AG09309 (cell line): ENCODE measurements around the gene RGS13.

ENCODE experiments used
- DNase-seq: peaks from one replicate; pipeline ENCODE4 v3.0.0-alpha.2; 2010; ENCODE audit warnings: low read depth
- H3K4me3 ChIP-seq: 2 replicates; pipeline ENCODE4 v1.5.1; 2011; ENCODE audit warnings: mild to moderate bottlenecking, low read depth, low read length, moderate library complexity; ENCODE audit not compliant: control insufficient read depth
- CTCF ChIP-seq: IDR thresholded peaks from 2 replicates; pipeline ENCODE4 v1.5.1; 2011; ENCODE audit warnings: mild to moderate bottlenecking, low read depth, low read length, inconsistent platforms; ENCODE audit not compliant: insufficient read depth, control insufficient read depth; ENCODE audit errors: missing control alignments

Gene RGS13

GRCh38 chr1:192635939-192636338 lies at the start of gene RGS13:
TSS of gene RGS13 (plus strand) at chr1:192636147. CDS start at chr1:192644335, 8,188 bp downstream.
- TF ChIP-seq CTCF, result no peak
- H3K4me3 ChIP-seq, result no peak within 1 kb of the TSS
- DNase-seq, result no peak

GRCh38 chr1:192587386-192588266 lies 48.3 kb upstream of the RGS13 start:
- TF ChIP-seq CTCF, result no peak
- no peak overlapping the region for H3K4me3 ChIP-seq
- DNase-seq, result no peak

- no peak overlapping the region for H3K4me3 ChIP-seq
- no peak for DNase-seq
- no peak for TF ChIP-seq CTCF
These were observed 47.4 kb upstream of the RGS13 start for GRCh38 chr1:192588546-192588945.

- no peak for TF ChIP-seq CTCF
- no peak overlapping the region for H3K4me3 ChIP-seq
- DNase-seq, result no peak
These were observed 46.1 kb upstream of the RGS13 start for GRCh38 chr1:192589813-192590212.

GRCh38 chr1:192592517-192592916 lies 43.4 kb upstream of the RGS13 start:
- no peak for DNase-seq
- no peak overlapping the region for H3K4me3 ChIP-seq
- TF ChIP-seq CTCF, result no peak

- DNase-seq, result no peak
- H3K4me3 ChIP-seq, result no peak overlapping the region
- TF ChIP-seq CTCF, result no peak
These were observed 42.8 kb upstream of the RGS13 start for GRCh38 chr1:192592981-192593708.
